Upper lobe of right lung (tissue), 1 donor: ENCODE results near the gene VGLL4. TPM values are rescaled to one million over a fixed set of nuclear protein-coding genes. Genes with fewer than 3 reads are reported as not detected.

Source experiments
- ATAC-seq: fragments of 200-7000 bp; cut with Tn5 transposase; one replicate; pipeline ENCODE4 v1.9.1; 2020; ENCODE audit warnings: mild to moderate bottlenecking, moderate library complexity
- DNase-seq: peaks from one replicate; pipeline ENCODE4 v3.0.0-alpha.2; 2020
- H3K27ac ChIP-seq: fragments of 200-600 bp; one replicate; pipeline ENCODE4 v1.8.0; 2022
- H3K27me3 ChIP-seq: fragments of 200-600 bp; one replicate; pipeline ENCODE4 v1.8.0; 2022; ENCODE audit warnings: mild to moderate bottlenecking
- H3K36me3 ChIP-seq: fragments of 200-600 bp; one replicate; pipeline ENCODE4 v1.8.0; 2022
- H3K4me1 ChIP-seq: fragments of 200-600 bp; one replicate; pipeline ENCODE4 v1.8.0; 2022
- H3K4me3 ChIP-seq: fragments of 200-600 bp; one replicate; pipeline ENCODE4 v1.8.0; 2022; ENCODE audit warnings: mild to moderate bottlenecking
- H3K9me3 ChIP-seq: fragments of 200-600 bp; one replicate; pipeline ENCODE4 v1.8.0; 2022
- intact Hi-C: fragments of 100-400 bp; cut with DNase I; formaldehyde crosslinking; loops from one replicate; pipeline ENCODE4 v1.11.0; 2022
- total RNA-seq: library from RNA; stranded (reverse); fragmentation: NEBNext Ultra II Directional; extraction: Animal tissue kit (Norgen Biotek cat#: 25700); gene quantifications from one replicate; pipeline ENCODE4 v1.2.1, GENCODE V29; 2021
- TF ChIP-seq, protein P1 (sequence below): fragments of 200-600 bp; IDR thresholded peaks from one replicate; pipeline ENCODE4 v1.8.0; 2022; ENCODE audit warnings: antibody characterized with exemption
- donor health status: DM: no; HTN: yes; CAD: no; lungs with severe emphysema.

Gene VGLL4
- total RNA-seq, 1 donor from 2014 or later, result 57.5 TPM

DNA sequence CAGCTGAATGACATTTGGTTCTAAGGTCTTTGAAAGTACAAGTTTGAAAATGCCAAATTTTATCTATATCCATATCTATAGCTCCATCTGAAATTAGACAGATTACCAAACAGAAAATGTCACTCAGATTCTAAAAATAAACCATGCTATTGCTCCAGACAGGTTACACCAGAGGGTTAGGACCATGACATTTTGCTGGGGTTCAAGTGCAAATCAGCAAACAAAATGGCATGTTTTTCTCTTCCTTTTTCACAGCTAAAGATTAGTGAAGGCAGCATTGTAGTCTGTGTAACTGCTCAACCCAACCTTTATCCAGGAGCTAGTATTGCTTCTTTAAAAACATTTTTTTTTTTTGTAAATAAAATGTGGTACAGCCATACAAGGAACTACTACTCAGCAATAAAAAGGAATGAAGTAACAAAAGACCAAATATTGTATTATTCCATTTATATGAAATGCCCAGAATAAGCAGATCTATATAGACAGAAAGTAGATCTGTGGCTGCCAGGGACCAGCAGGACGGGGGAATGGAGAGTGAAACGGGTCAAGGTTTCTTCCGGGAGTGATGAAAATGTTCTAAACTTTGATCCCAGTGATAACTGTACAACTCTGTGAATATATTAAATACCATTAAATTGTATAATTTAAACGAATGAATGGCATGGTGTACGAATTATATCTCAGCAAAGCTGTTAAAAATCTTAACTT is 18.2 kb downstream of the VGLL4 start:
- Histone ChIP-seq H3K27me3 (no peaks in the 10 kb centered on the region), H3K36me3 (no peaks in the 10 kb centered on the region), H3K27ac (no peak overlapping the region), H3K4me3 (no peak overlapping the region), H3K9me3 (no peaks in the 10 kb centered on the region), H3K4me1 (peaks cover 28% of the 10 kb centered on the region)
- intact Hi-C loops, result no loop called here
- ATAC-seq (no peak), DNase-seq (no peak)
- TF ChIP-seq, protein P1, sequence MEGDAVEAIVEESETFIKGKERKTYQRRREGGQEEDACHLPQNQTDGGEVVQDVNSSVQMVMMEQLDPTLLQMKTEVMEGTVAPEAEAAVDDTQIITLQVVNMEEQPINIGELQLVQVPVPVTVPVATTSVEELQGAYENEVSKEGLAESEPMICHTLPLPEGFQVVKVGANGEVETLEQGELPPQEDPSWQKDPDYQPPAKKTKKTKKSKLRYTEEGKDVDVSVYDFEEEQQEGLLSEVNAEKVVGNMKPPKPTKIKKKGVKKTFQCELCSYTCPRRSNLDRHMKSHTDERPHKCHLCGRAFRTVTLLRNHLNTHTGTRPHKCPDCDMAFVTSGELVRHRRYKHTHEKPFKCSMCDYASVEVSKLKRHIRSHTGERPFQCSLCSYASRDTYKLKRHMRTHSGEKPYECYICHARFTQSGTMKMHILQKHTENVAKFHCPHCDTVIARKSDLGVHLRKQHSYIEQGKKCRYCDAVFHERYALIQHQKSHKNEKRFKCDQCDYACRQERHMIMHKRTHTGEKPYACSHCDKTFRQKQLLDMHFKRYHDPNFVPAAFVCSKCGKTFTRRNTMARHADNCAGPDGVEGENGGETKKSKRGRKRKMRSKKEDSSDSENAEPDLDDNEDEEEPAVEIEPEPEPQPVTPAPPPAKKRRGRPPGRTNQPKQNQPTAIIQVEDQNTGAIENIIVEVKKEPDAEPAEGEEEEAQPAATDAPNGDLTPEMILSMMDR, result no peak

DNA sequence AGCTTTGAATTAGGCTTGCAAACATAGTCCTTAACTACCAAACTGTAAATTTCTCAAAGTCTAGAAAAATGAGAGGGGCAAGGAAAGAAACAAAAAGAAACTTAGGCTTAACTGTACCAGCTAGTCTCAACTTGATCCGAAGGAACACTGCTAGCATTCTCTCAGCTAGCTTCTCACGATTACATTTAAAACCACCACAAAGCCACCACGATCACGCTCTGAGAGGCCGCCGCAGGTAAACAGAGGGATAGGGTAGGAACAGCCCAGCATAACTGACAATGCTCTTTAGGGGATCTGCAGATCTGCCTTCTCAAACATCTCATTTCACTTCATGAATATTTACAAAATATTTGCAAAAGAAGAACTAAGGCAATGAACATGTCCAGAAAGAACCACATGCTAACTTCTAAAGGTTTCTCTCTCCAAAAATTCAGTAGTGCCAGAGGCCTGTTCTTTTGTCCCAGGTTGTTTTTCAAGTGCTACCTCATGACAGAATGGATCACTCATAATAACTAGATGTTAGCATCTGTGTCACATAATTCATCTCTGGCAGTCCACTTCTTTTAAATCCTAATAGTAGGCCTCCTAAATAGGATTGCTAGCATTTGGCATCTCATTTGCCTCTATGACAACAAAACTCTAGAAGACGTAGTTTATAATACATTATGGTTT is 18.9 kb downstream of the VGLL4 start:
- Histone ChIP-seq H3K9me3 (no peaks in the 10 kb centered on the region), H3K4me1 (peaks cover 33% of the 10 kb centered on the region), H3K4me3 (no peak overlapping the region), H3K27me3 (no peaks in the 10 kb centered on the region), H3K36me3 (no peaks in the 10 kb centered on the region), H3K27ac (no peak overlapping the region)
- TF ChIP-seq, protein P1, result no peak
- ATAC-seq (no peak), DNase-seq (no peak)
- intact Hi-C loops, result no loop called here

DNA sequence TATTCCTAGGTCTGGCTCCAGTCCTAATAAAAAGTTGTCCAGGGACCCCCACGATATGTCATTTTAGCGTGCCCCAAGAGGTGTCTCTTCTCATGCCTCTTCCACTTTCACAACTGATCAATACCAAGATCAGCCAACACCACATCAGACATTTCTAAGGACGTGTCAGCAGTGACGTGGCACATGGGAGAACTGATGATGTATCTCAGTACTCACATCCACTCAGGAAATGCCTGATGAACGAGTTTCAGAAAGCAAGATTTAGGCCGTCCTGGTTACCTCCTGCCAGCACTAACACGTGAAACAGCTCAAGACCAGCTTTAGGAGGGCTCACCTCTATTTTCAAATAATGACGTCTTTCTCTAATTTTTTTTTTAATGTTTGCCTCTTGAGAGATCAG is 19.6 kb downstream of the VGLL4 start:
- no peaks in the 10 kb centered on the region for H3K27me3 ChIP-seq
- no peaks in the 10 kb centered on the region for H3K36me3 ChIP-seq
- H3K4me1 ChIP-seq, result peaks cover 40% of the 10 kb centered on the region
- TF ChIP-seq, protein P1, result no peak
- no peak overlapping the region for H3K27ac ChIP-seq
- H3K4me3 ChIP-seq, result no peak overlapping the region
- no peak for DNase-seq
- intact Hi-C loops, result no loop called here
- no peak for ATAC-seq
- H3K9me3 ChIP-seq, result no peaks in the 10 kb centered on the region

DNA sequence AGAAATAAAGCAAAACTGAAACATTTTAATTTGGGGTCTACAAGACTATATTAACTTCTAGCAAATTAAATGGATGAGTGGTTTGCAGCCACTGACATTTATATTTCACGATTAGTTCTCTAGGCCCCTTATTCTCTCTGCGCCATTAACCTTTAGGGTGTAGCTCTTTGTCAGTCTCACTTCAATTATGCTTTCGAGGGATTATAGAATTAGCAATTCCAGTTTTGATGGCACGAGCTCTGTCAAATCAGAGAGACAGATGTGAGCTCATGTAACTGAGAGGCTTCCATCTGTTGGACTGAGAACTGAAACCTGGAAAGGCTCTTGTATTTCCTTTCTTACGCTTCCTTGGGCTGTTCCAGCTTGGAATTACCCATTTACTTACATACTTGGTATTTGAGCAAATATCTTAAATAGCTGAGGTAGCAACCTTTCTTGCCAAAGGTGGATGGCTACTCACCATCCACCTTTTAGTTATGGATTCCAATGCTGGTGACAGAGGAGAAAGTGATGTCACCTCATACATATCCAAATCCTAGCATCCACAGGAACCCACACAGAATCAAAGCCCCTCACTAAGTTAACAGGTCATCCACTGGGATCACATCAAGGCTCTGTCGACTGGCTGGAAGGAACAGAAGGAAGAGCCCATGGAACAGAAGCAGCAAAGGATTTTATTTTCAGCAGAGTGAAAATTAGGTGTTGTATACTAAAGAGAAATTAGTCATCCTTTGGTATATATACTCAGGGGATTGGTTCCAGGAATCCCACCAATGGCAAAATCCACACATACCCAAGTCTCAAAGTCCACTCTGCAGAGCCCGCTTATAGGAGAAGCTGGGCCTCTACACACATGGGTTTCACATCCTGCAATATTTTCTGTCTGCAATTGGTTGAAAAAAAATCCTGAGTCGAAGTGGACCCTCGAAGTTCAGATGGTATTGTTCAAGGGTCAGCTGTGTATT is 20.8 kb downstream of the VGLL4 start:
- DNase-seq, result no peak
- intact Hi-C loops, result no loop called here
- no peaks in the 10 kb centered on the region for H3K27me3 ChIP-seq
- no peak overlapping the region for H3K4me3 ChIP-seq
- no peaks in the 10 kb centered on the region for H3K36me3 ChIP-seq
- H3K9me3 ChIP-seq, result no peaks in the 10 kb centered on the region
- TF ChIP-seq, protein P1, result no peak
- H3K4me1 ChIP-seq, result peaks cover 52% of the 10 kb centered on the region
- no peak overlapping the region for H3K27ac ChIP-seq
- no peak for ATAC-seq

DNA sequence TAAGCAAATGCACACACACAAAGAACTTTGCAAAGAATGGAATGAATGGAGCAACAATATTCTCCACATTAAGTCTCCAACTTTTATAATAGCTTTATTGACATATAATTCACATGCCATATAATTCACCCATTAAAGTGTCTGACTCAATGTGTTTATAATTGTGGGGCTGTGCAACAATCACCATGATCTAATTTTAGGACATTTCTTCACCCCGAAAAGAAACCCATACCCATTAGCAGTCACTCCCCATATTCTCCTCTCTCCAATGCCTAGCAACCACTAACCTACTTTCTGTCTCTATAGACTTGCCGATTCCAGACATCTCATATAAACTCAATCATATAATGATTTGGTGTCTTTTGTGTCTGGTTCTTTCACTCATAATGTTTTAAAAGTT is 22.6 kb downstream of the VGLL4 start:
- Histone ChIP-seq H3K27ac (no peak overlapping the region), H3K4me1 (peaks cover 46% of the 10 kb centered on the region), H3K4me3 (no peak overlapping the region), H3K9me3 (no peaks in the 10 kb centered on the region), H3K36me3 (no peaks in the 10 kb centered on the region), H3K27me3 (no peaks in the 10 kb centered on the region)
- TF ChIP-seq, protein P1, result no peak
- intact Hi-C loops, result no loop called here
- no peak for ATAC-seq
- no peak for DNase-seq
